ENCODE results near the gene COL4A5. TPM values are rescaled to one million over a fixed set of nuclear protein-coding genes. Genes with fewer than 3 reads are reported as not detected.
"Not testable (repeated sequence)": the region's sequence is repeated elsewhere in the genome, so short reads cannot be mapped to it uniquely, and the experiment has no call there.

The COL4A5 gene
- total RNA-seq (10 to 100 TPM; 23.8 to 33.0 TPM), polyA plus RNA-seq (ENCODE audit: insufficient read depth, low read depth, low replicate concordance) (13.4 TPM)
- long read RNA-seq, donor 1, transcript COL4A5-212 (1 exons, 3,915 nt) = major isoform, 23 of 29 reads
- long read RNA-seq, donor 1, partial matches to known transcripts = 5 of 29 reads
- long read RNA-seq, donor 1, other reads (novel, unspliced or antisense) = 0 of 29 reads
- long read RNA-seq, donor 2, full-length matches to known transcripts = 16 of 22 reads
- long read RNA-seq, donor 2, partial matches to known transcripts = 6 of 22 reads
- long read RNA-seq, donor 2, other reads (novel, unspliced or antisense) = 0 of 22 reads

DNA sequence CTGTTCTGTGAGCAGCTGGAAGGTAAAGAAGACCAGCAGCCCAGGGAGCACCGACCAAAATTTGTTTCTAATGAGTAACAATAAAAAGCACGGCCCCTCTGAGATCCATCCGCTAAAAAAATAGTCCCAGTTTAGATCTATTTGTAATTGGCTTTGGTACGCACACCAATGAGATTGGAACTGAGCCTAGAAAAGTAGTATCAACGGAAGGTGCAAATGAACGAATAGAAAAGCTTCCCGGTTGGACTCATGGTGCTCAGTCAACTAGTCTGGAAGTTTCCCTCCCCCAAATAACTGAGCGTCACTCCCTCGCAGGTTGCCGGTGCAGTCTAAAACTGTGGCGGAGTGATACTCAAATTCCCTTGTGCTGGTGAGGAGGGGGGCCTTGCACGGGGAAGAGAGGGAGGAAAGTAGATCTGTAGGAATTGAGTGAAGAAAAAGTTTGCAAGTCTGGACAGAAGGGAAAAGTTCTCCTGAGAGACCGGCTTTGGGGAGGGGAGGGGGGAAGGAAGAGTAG is at the start of gene COL4A5:
TSS of gene COL4A5 (plus strand) at position 413 of the 517 bp plus-strand sequence. CDS start 288 bp downstream, outside the sequence.
- Histone ChIP-seq H3K9me3 (no peaks in the 10 kb centered on the region), H3K27me3 (no peaks in the 10 kb centered on the region), H3K4me3 (peak within 1 kb of the TSS; percentile 45 to 71), H3K27ac (peak within 1 kb of the TSS in 1 of 2 donors; percentile 53), H3K36me3 (ENCODE audit: low read depth, missing control alignments) (no peaks in the 10 kb centered on the region), H3K4me1 (no peaks in the 10 kb centered on the region)
- DNase-seq = peak; percentile 71
- 0 to 2% methylated on average over 12 to 13 of the region's 13 CpGs for WGBS, 2 donors
- TF ChIP-seq CTCF (IDR thresholded peaks at IDR 0.05) (no peak), POLR2A (IDR thresholded peaks at IDR 0.05) (no peak)
- intact Hi-C loops (cut with DNase I; ENCODE audit: low total_unique reads) = no loop called here

- DNase-seq; H3K36me3 ChIP-seq (ENCODE audit: low read depth, missing control alignments); H3K9me3 ChIP-seq; H3K27me3 ChIP-seq; H3K4me3 ChIP-seq; intact Hi-C loops (cut with DNase I; ENCODE audit: low total_unique reads); H3K4me1 ChIP-seq; H3K27ac ChIP-seq: not testable (repeated sequence)
- 74 to 80% methylated on average over 1 to 7 of the region's 9 CpGs for WGBS, 2 donors
Observed at GRCh38 chrX:108390976-108391717, 48.5 kb upstream of the COL4A5 start.

- H3K27ac ChIP-seq = no peak overlapping the region
- 72 to 76% methylated on average over 5 to 6 of the region's 6 CpGs for WGBS, 2 donors
- no peaks in the 10 kb centered on the region for H3K36me3 ChIP-seq (ENCODE audit: low read depth, missing control alignments)
- H3K9me3 ChIP-seq = no peaks in the 10 kb centered on the region
- no peak for DNase-seq
- no peaks in the 10 kb centered on the region for H3K4me1 ChIP-seq
- H3K27me3 ChIP-seq = no peaks in the 10 kb centered on the region
- intact Hi-C loops (cut with DNase I; ENCODE audit: low total_unique reads) = no loop called here
- no peak overlapping the region for H3K4me3 ChIP-seq
- no peak for TF ChIP-seq CTCF (IDR thresholded peaks at IDR 0.05)
- TF ChIP-seq POLR2A (IDR thresholded peaks at IDR 0.05) = no peak
Observed at GRCh38 chrX:108396188-108396891, 43.3 kb upstream of the COL4A5 start.

- Histone ChIP-seq H3K27ac (no peak overlapping the region), H3K9me3 (no peaks in the 10 kb centered on the region), H3K27me3 (no peaks in the 10 kb centered on the region), H3K4me3 (no peak overlapping the region), H3K36me3 (ENCODE audit: low read depth, missing control alignments) (no peaks in the 10 kb centered on the region), H3K4me1 (no peaks in the 10 kb centered on the region)
- TF ChIP-seq CTCF (IDR thresholded peaks at IDR 0.05) = no peak
- TF ChIP-seq POLR2A (IDR thresholded peaks at IDR 0.05) = no peak
- 91 to 100% methylated on average over 1 of the region's 1 CpG for WGBS, 2 donors
- intact Hi-C loops (cut with DNase I; ENCODE audit: low total_unique reads) = no loop called here
- no peak for DNase-seq
Observed at GRCh38 chrX:108396986-108397385, 42.7 kb upstream of the COL4A5 start.
